T follicular helper cell (primary cell): Measurements from ENCODE around the gene PPP1R1B.

Experiments used
- DNase-seq: peaks from one replicate; pipeline ENCODE4 v3.0.0-alpha.2; 2020; ENCODE audit warnings: low read depth

Gene PPP1R1B

GRCh38 chr17:39615434-39615833, 11.3 kb upstream of the PPP1R1B start:
- DNase-seq = no peak

DNA sequence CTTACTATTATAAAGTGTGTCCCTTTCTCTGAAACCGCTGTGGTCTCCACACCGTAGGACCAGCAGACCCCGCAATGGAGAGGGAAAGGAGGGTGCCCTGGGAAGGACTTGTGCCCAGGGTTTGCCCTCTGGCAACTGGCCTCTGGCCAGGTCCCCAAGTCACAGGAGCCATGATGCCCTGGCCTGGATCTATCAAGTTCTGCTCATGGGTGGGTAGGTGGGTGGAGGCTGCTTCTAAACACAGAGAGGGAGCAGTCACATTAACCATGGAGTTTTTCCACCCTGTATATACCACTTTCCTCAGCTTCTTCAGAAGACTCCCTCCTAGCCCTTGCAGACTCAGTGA, 9.7 kb upstream of the PPP1R1B start:
- DNase-seq = no peak

- DNase-seq = peak; percentile 26
Measured at GRCh38 chr17:39617446-39618245, 9.1 kb upstream of the PPP1R1B start.

- DNase-seq = no peak
Measured at GRCh38 chr17:39618246-39618913, 8.4 kb upstream of the PPP1R1B start.

GRCh38 chr17:39618956-39619785, 7.6 kb upstream of the PPP1R1B start:
- no peak for DNase-seq

- DNase-seq = no peak
Measured at GRCh38 chr17:39619786-39620101, 7.0 kb upstream of the PPP1R1B start.

GRCh38 chr17:39621523-39622379, 5.0 kb upstream of the PPP1R1B start:
- DNase-seq = peak; percentile 72

GRCh38 chr17:39622380-39623006, 4.3 kb upstream of the PPP1R1B start:
- DNase-seq = no peak

- peak; percentile 73 for DNase-seq
Measured at GRCh38 chr17:39623356-39623950, 3.3 kb upstream of the PPP1R1B start.

- no peak for DNase-seq
Measured at GRCh38 chr17:39624313-39624712, 2.4 kb upstream of the PPP1R1B start.

- DNase-seq = no peak
Measured at GRCh38 chr17:39625198-39625785, 1.5 kb upstream of the PPP1R1B start.

DNA sequence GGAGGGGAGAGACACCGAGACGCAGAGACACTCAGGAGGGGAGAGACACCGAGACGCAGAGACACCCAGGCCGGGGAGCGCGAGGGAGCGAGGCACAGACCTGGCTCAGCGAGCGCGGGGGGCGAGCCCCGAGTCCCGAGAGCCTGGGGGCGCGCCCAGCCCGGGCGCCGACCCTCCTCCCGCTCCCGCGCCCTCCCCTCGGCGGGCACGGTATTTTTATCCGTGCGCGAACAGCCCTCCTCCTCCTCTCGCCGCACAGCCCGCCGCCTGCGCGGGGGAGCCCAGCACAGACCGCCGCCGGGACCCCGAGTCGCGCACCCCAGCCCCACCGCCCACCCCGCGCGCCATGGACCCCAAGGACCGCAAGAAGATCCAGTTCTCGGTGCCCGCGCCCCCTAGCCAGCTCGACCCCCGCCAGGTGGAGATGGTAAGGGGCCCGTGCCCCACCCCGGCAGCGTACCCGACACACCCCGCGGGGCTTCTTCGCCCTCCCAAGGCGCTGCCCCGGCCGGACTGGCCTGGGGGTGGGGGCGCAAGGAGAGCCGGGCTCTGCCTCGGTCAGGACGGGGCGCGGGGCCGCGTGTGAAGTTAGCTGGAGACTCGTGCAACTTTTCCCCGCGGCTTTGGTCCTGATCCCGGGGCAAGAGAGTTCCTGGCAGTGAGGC, 427 bp downstream of the PPP1R1B start:
- DNase-seq = no peak

GRCh38 chr17:39627712-39628516, 1.2 kb downstream of the PPP1R1B start:
- no peak for DNase-seq

DNA sequence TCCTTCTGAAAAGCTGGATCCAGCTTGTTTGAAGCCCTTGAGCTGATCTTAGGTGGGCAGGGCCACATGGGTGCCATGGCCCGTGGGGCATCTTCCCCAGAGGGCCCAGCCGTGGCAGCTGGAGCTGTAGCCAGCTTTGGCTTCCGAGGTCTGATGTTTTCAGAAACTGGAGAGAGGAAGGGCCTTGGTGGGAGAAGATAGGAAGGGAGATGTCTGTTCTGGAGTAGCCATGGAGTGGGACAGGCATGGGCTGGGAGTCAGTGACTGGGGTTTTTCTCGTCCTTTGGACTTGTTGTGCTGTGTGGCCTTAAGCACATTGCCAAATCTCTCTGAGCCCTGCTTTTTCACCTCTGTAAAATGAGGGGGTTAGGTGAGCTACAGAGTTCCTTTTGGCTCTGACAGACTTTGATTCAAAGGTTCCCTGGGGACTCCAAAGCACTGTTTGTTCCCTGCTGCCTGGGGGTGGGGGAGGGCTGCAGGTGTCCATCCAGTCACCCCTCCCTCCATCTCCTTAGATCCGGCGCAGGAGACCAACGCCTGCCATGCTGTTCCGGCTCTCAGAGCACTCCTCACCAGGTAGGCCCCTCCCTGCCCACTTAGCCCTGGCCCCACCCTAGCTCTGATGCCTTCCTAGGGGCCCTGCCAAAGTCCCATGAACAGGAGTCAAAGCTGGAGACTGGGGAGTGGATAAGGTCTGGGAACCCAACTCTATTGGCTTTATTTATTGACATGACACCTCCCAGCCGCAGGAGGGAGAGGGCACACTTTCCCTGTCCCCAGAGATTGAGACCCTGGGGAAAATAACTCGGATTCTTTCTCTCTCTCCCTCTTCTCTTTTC, 2.1 kb downstream of the PPP1R1B start:
- no peak for DNase-seq

DNA sequence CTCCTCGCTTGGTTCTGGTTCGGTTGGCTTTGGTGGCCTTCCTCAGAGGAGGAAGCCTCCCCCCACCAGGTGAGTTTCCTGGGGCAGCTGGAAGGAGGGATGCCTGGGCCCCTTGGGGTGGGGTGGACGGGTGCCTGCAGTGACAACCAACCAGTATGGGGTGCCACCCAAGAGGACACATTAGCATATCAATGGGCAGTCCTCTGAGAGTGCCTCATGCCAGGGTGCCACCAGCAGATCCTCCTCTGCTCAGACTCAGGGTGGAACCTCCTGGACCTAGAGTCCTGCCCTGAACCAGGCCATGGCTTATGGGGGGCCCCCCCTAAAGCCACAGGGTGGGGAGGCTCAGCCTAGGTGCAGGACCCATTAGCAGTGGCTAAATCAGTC, 2.7 kb downstream of the PPP1R1B start:
- no peak for DNase-seq

DNA sequence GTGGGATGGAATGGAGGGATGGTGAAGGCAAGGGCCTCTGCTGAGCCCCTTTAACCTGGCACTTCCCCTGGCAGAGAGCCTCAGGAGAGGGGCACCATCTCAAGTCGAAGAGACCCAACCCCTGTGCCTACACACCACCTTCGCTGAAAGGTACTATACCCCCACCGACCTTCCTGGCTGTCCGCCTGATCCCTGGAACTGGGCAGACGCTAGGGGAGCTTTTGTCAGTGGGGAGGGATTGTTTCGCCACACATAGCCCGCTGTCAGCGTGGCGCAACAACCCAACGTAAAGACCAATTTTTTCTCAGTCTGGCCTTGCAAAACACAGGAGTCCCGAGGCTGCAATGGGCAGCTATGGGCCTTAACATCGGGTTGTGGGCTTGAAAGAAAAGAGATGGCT, 3.1 kb downstream of the PPP1R1B start:
- DNase-seq = no peak

DNA sequence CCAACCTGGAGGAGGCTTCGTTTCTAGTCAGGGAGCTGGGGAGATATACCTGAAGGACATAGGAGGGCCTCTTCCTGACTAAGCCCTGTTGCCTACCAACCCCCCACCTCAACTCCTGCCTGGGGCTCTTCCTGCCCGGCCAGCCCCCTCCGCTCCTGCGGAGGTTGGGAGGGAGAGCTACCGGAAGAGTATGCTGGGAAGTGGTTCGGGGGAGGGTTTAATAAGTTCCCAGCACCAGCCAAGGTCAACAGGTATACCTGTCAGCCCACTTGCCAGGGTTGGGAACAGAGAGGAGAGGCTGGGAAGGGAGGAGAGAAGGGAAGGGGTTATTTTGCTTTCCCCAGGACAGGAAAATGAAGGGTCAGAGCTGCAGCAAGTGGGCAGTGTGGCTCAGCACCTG, 4.7 kb downstream of the PPP1R1B start:
- DNase-seq = no peak

- no peak for DNase-seq
Measured at GRCh38 chr17:39632153-39632941, 5.6 kb downstream of the PPP1R1B start.
